ENCODE measurements around the gene BEST4.
"Not testable (repeated sequence)": the region's sequence is repeated elsewhere in the genome, so short reads cannot be mapped to it uniquely, and the experiment has no call there.

The BEST4 gene

GRCh38 chr1:44799770-44800584 is 12.0 kb upstream of the BEST4 start, which contains the start of gene PLK3:
Gene PLK3, plus strand, starts transcription at chr1:44800377. Its CDS starts 87 bp downstream, at chr1:44800464.
- DNase-seq (ENCODE audit: low spot score), result peak; percentile 99
- TF ChIP-seq CTCF (IDR thresholded peaks at IDR 0.05; ENCODE audit: borderline replicate concordance, control extremely low read depth, extremely low read depth, insufficient read depth, missing control alignments), result peak; percentile 95
- in situ Hi-C loops (cut with MboI; ENCODE audit: low sequenced_read_pairs, unreplicated experiment), result no loop called here

GRCh38 chr1:44798481-44799365 is 10.8 kb upstream of the BEST4 start:
- no peak for TF ChIP-seq CTCF (IDR thresholded peaks at IDR 0.05; ENCODE audit: borderline replicate concordance, control extremely low read depth, extremely low read depth, insufficient read depth, missing control alignments)
- in situ Hi-C loops (cut with MboI; ENCODE audit: low sequenced_read_pairs, unreplicated experiment), result no loop called here
- DNase-seq (ENCODE audit: low spot score), result no peak

GRCh38 chr1:44797886-44798285 is 9.9 kb upstream of the BEST4 start:
- DNase-seq (ENCODE audit: low spot score); in situ Hi-C loops (cut with MboI; ENCODE audit: low sequenced_read_pairs, unreplicated experiment): not testable (repeated sequence)

GRCh38 chr1:44792736-44793502 is 4.9 kb upstream of the BEST4 start:
- no peak for DNase-seq (ENCODE audit: low spot score)
- TF ChIP-seq CTCF (IDR thresholded peaks at IDR 0.05; ENCODE audit: borderline replicate concordance, control extremely low read depth, extremely low read depth, insufficient read depth, missing control alignments), result no peak
- in situ Hi-C loops (cut with MboI; ENCODE audit: low sequenced_read_pairs, unreplicated experiment), result no loop called here

- in situ Hi-C loops (cut with MboI; ENCODE audit: low sequenced_read_pairs, unreplicated experiment), result no loop called here
- no peak for TF ChIP-seq CTCF (IDR thresholded peaks at IDR 0.05; ENCODE audit: borderline replicate concordance, control extremely low read depth, extremely low read depth, insufficient read depth, missing control alignments)
- DNase-seq (ENCODE audit: low spot score), result no peak
These were observed 3.2 kb upstream of the BEST4 start for GRCh38 chr1:44790968-44791801.

GRCh38 chr1:44787506-44787905 is 464 bp downstream of the BEST4 start:
- no peak for TF ChIP-seq CTCF (IDR thresholded peaks at IDR 0.05; ENCODE audit: borderline replicate concordance, control extremely low read depth, extremely low read depth, insufficient read depth, missing control alignments)
- no peak for DNase-seq (ENCODE audit: low spot score)
- in situ Hi-C loops (cut with MboI; ENCODE audit: low sequenced_read_pairs, unreplicated experiment), result no loop called here

Data from GM13976 (cell line).